ENCODE measurements around the gene PRKCD. TPM values are rescaled to one million over a fixed set of nuclear protein-coding genes. Genes with fewer than 3 reads are reported as not detected.

The PRKCD gene
- total RNA-seq, 1 experiment from 2014 or later, result 1.4 TPM

DNA sequence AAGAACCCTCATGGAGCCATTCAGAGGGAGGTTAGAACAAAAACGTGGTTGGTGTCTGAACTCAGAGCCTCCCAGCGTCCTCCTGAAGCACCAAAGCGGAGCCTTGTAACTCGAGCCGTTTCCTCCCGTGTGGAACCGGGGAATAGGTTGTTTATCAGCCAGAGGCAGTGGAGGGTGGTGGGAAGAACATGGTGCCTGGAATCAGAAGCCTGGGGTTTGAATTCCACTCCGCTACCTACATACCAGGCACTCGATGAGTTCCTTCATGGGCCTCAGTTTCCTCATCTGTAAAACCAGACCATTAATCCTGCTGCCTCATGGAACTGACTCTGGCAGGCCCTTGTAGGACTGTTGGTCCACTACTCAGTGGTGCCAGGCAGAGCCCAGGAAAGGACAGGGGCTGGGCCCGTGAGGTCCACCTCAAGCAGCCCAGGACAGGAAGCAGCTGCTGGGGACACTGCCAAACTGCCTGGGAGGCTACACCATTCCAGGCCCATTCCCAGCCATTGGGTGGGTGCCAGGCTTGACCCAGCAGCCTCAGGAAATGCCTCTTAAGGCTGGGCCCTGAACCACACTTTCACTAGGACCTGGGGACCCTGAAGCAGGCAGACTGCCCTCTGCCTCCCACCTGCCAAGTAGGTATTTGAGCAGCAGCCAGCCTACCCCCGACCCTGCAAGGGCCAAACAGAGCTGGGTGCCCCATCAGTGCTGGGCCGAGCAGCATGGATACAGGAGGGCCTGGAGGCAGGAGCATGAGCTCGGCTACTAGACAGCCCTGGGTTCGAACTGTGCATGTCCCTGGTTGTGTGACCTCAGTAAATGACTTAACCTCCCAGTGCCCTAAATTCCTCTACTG lies 33.4 kb downstream of the PRKCD start:
- no peaks in the 10 kb centered on the region for H3K9me3 ChIP-seq (ENCODE audit: low read depth, low read length, poor library complexity, severe bottlenecking)
- no peak overlapping the region for H3K27ac ChIP-seq (ENCODE audit: low read depth, low read length, poor library complexity, severe bottlenecking)
- no peaks in the 10 kb centered on the region for H3K36me3 ChIP-seq (ENCODE audit: insufficient read depth, low read length, poor library complexity, severe bottlenecking)
- peaks cover 5% of the 10 kb centered on the region for H3K4me1 ChIP-seq (ENCODE audit: insufficient read depth, low read length, poor library complexity, severe bottlenecking)
- intact Hi-C loops (cut with micrococcal nuclease; ENCODE audit: unreplicated experiment), result no loop called here
- TF ChIP-seq, protein P1, sequence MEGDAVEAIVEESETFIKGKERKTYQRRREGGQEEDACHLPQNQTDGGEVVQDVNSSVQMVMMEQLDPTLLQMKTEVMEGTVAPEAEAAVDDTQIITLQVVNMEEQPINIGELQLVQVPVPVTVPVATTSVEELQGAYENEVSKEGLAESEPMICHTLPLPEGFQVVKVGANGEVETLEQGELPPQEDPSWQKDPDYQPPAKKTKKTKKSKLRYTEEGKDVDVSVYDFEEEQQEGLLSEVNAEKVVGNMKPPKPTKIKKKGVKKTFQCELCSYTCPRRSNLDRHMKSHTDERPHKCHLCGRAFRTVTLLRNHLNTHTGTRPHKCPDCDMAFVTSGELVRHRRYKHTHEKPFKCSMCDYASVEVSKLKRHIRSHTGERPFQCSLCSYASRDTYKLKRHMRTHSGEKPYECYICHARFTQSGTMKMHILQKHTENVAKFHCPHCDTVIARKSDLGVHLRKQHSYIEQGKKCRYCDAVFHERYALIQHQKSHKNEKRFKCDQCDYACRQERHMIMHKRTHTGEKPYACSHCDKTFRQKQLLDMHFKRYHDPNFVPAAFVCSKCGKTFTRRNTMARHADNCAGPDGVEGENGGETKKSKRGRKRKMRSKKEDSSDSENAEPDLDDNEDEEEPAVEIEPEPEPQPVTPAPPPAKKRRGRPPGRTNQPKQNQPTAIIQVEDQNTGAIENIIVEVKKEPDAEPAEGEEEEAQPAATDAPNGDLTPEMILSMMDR (conservative IDR thresholded peaks at IDR 0.05; ENCODE audit: low read depth, low read length), result no peak
- TF ChIP-seq EZH2 (IDR thresholded peaks at IDR 0.05; ENCODE audit: borderline replicate concordance, low read depth, low read length, poor library complexity, severe bottlenecking), result no peak
- CTCF ChIA-PET, result interaction anchor here (2.1 kb wide), 1 partner anchor 80 kb away, joined by 7 read pairs; no protein-coding TSS in a partner anchor
- POLR2A ChIA-PET (ENCODE audit: low non-redundant PET), result interaction anchor here (0.6 kb wide), 1 partner anchor 27 kb away, joined by 3 read pairs; no protein-coding TSS in a partner anchor
- no peaks in the 10 kb centered on the region for H3K27me3 ChIP-seq (replicated peaks; ENCODE audit: insufficient read depth, low read depth, low read length, poor library complexity)
- BruUV-seq (replicated peaks), result no TSS peak
- DNase-seq (ENCODE audit: low spot score), result peak; percentile 8
- H3K4me3 ChIP-seq (ENCODE audit: low read depth, low read length, poor library complexity, severe bottlenecking), result no peak overlapping the region

DNA sequence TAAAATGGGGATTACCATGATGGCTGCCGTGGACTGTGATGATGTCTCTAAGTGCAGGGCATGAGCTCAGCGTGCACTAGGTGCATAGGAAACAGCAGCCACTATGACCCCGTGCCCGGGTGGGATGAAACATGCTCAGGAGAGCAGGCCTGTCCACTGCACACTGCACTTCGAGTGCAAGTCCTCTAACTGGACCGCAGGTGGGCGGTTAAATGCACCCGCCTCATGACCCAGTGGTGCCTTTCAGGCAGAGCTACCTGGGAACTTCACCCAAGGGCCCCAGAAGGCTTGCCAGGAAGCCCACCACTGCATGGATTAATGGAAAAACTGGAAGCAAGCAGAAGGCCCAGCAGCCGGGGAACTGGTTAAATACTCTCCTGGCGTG lies 34.0 kb downstream of the PRKCD start:
- CTCF ChIA-PET, result interaction anchor here (2.1 kb wide), 1 partner anchor 81 kb away, joined by 7 read pairs; no protein-coding TSS in a partner anchor
- intact Hi-C loops (cut with micrococcal nuclease; ENCODE audit: unreplicated experiment), result no loop called here
- POLR2A ChIA-PET (ENCODE audit: low non-redundant PET), result interaction anchor here (0.6 kb wide), 1 partner anchor 28 kb away, joined by 3 read pairs; no protein-coding TSS in a partner anchor

More for the DNA sequence above, 34.0 kb downstream of the PRKCD start:
- no peak for DNase-seq (ENCODE audit: low spot score)
- Histone ChIP-seq H3K36me3 (ENCODE audit: insufficient read depth, low read length, poor library complexity, severe bottlenecking) (no peaks in the 10 kb centered on the region), H3K27ac (ENCODE audit: low read depth, low read length, poor library complexity, severe bottlenecking) (no peak overlapping the region), H3K4me3 (ENCODE audit: low read depth, low read length, poor library complexity, severe bottlenecking) (no peak overlapping the region), H3K27me3 (replicated peaks; ENCODE audit: insufficient read depth, low read depth, low read length, poor library complexity) (no peaks in the 10 kb centered on the region), H3K4me1 (ENCODE audit: insufficient read depth, low read length, poor library complexity, severe bottlenecking) (peaks cover 5% of the 10 kb centered on the region), H3K9me3 (ENCODE audit: low read depth, low read length, poor library complexity, severe bottlenecking) (no peaks in the 10 kb centered on the region)
- no TSS peak for BruUV-seq (replicated peaks)
- TF ChIP-seq EZH2 (IDR thresholded peaks at IDR 0.05; ENCODE audit: borderline replicate concordance, low read depth, low read length, poor library complexity, severe bottlenecking), result no peak
- TF ChIP-seq, protein P1 (conservative IDR thresholded peaks at IDR 0.05; ENCODE audit: low read depth, low read length), result no peak

All from A673 (cell line).